Vagina (tissue), 2 donors: ENCODE data around the gene CAPZB.

ENCODE experiments used
- CTCF ChIP-seq, 3 experiments: fragments of 450-650 bp in 2 of 3; fragments of 200-600 bp in 1 of 3; sonication (generic) in 1 of 3; IDR thresholded peaks; one replicate each; pipeline ENCODE4 v1.5.1; 2017 to 2019; ENCODE audit warnings: antibody characterized with exemption in 3 of 3, mild to moderate bottlenecking in 2 of 3, moderate library complexity in 2 of 3
- POLR2A ChIP-seq, 2 donors: fragments of 450-650 bp; IDR thresholded peaks; one replicate each; pipeline ENCODE4 v1.6.1; 2017; ENCODE audit warnings: antibody characterized with exemption in 2 of 2, mild to moderate bottlenecking in 2 of 2, moderate library complexity in 2 of 2
- POLR2AphosphoS5 ChIP-seq, 2 donors: sonication (generic); formaldehyde crosslinking; IDR thresholded peaks; one replicate each; pipeline ENCODE4 v1.9.0; 2017; ENCODE audit warnings: antibody characterized with exemption in 2 of 2, mild to moderate bottlenecking in 2 of 2, low read depth in 1 of 2; ENCODE audit not compliant: insufficient read depth in 1 of 2

- TF ChIP-seq CTCF (IDR thresholded peaks at IDR 0.05) (no peak), POLR2A (IDR thresholded peaks at IDR 0.05) (no peak), POLR2AphosphoS5 (IDR thresholded peaks at IDR 0.05; ENCODE audit: insufficient read depth in 1 of 2, low read depth in 1 of 2) (no peak)
These were observed 126.6 kb downstream of the CAPZB start for GRCh38 chr1:19358710-19359109.
